HepG2 (cell line): ENCODE results near the gene DCTN2. TPM values are rescaled to one million over a fixed set of nuclear protein-coding genes. Genes with fewer than 3 reads are reported as not detected.

Source experiments
- CAMTA2 ChIP-seq: sonication (generic); formaldehyde crosslinking; IDR thresholded peaks from 2 replicates; pipeline ENCODE4 v1.4.0; 2020; ENCODE audit warnings: mild to moderate bottlenecking, missing genetic modification reagents, borderline replicate concordance
- GABPA ChIP-seq, 2 experiments: IDR thresholded peaks; 2 replicates each; pipeline ENCODE4 v1.6.1; 2011 to 2016; ENCODE audit warnings: low read depth in 2 of 2, low read length in 1 of 2, missing biosample characterization in 1 of 2, missing genetic modification characterization in 1 of 2
- HCFC1 ChIP-seq: fragments of 150-350 bp; IDR thresholded peaks from 2 replicates; pipeline ENCODE4 v1.6.1; 2014; ENCODE audit warnings: low read depth, low read length
- HNRNPH1 ChIP-seq: fragments of 200-400 bp; formaldehyde crosslinking; optimal IDR thresholded peaks from 2 replicates; pipeline ENCODE3; 2017; ENCODE audit warnings: mild to moderate bottlenecking, low read depth, low read length
- HNRNPUL1 ChIP-seq: fragments of 200-400 bp; formaldehyde crosslinking; IDR thresholded peaks from 2 replicates; pipeline ENCODE4 v1.6.1; 2017; ENCODE audit warnings: low read depth, mild to moderate bottlenecking, low read length, moderate library complexity
- MED8 ChIP-seq: sonication (generic); formaldehyde crosslinking; IDR thresholded peaks from 2 replicates; pipeline ENCODE4 v1.8.1; 2023; ENCODE audit warnings: mild to moderate bottlenecking, missing genetic modification reagents; ENCODE audit not compliant: insufficient replicate concordance
- NCOR1 ChIP-seq: fragments of 200-600 bp; sonication (generic); IDR thresholded peaks from 2 replicates; pipeline ENCODE4 v1.7.0; 2017; ENCODE audit warnings: antibody characterized with exemption, low read length, borderline replicate concordance
- NFKB2 ChIP-seq: sonication (generic); formaldehyde crosslinking; IDR thresholded peaks from 2 replicates; pipeline ENCODE4 v1.4.0; 2020; ENCODE audit warnings: missing genetic modification reagents, borderline replicate concordance
- NR0B2 ChIP-seq: sonication (generic); formaldehyde crosslinking; IDR thresholded peaks from 2 replicates; pipeline ENCODE4 v1.4.0; 2020; ENCODE audit warnings: mild to moderate bottlenecking, missing genetic modification reagents
- PRMT3 ChIP-seq: sonication (generic); formaldehyde crosslinking; IDR thresholded peaks from 2 replicates; pipeline ENCODE4 v1.8.1; 2022; ENCODE audit warnings: low read depth, mild to moderate bottlenecking, moderate library complexity, missing genetic modification reagents, borderline replicate concordance
- RELA ChIP-seq: sonication (generic); formaldehyde crosslinking; IDR thresholded peaks from 2 replicates; pipeline ENCODE4 v1.4.0; 2020; ENCODE audit warnings: missing genetic modification reagents
- TAF1 ChIP-seq: sonication (generic); formaldehyde crosslinking; IDR thresholded peaks from 2 replicates; pipeline ENCODE4 v1.4.0; 2020; ENCODE audit warnings: missing genetic modification reagents
- TBL1XR1 ChIP-seq: fragments of 150-350 bp; IDR thresholded peaks from 2 replicates; pipeline ENCODE4 v1.6.1; 2014; ENCODE audit warnings: borderline replicate concordance, low read length; ENCODE audit not compliant: partially characterized antibody
- ZMYM4 ChIP-seq: sonication (generic); formaldehyde crosslinking; IDR thresholded peaks from 2 replicates; pipeline ENCODE4 v1.8.1; 2023; ENCODE audit warnings: mild to moderate bottlenecking, missing genetic modification reagents
- ZNF343 ChIP-seq: sonication (generic); formaldehyde crosslinking; IDR thresholded peaks from 2 replicates; pipeline ENCODE4 v1.4.0; 2020; ENCODE audit warnings: mild to moderate bottlenecking, missing genetic modification reagents
- ZNF496 ChIP-seq: sonication (generic); formaldehyde crosslinking; IDR thresholded peaks from 2 replicates; pipeline ENCODE4 v1.8.1; 2023; ENCODE audit warnings: mild to moderate bottlenecking, moderate library complexity, missing genetic modification reagents; ENCODE audit not compliant: insufficient replicate concordance
- ZNF589 ChIP-seq: sonication (generic); formaldehyde crosslinking; conservative IDR thresholded peaks from 2 replicates; pipeline ENCODE4 v1.8.0; 2022; ENCODE audit warnings: mild to moderate bottlenecking, moderate library complexity, missing genetic modification reagents
- ZNF781 ChIP-seq: sonication (generic); formaldehyde crosslinking; IDR thresholded peaks from 2 replicates; pipeline ENCODE4 v1.5.1; 2020; ENCODE audit warnings: borderline replicate concordance, mild to moderate bottlenecking, missing genetic modification reagents; ENCODE audit errors: not compliant biosample characterization
- polyA plus RNA-seq, 8 experiments: library from polyadenylated mRNA; depleted of rRNA in 3 of 8; stranded (reverse) in 7 of 8; unstranded in 1 of 8; fragments of >200 nt; fragmentation: Illumina TruSeq in 4 of 8; extraction: Trizol in 4 of 8; gene quantifications; 2 replicates each; pipeline versions ENCODE4 v1.2.1 to v1.2.3, GENCODE V29; 2011 to 2016; ENCODE audit warnings: low read depth in 4 of 8, missing spikeins in 1 of 8, mixed read lengths in 1 of 8; ENCODE audit not compliant: insufficient read depth in 1 of 8
- total RNA-seq, 5 experiments: library from RNA; depleted of rRNA; stranded (reverse); fragments of >200 nt; fragmentation: Illumina TruSeq; extraction: Trizol; gene quantifications; 2 replicates each; pipeline ENCODE4 v1.2.3, GENCODE V29; 2016; ENCODE audit warnings: low read depth in 1 of 5
- TF ChIP-seq, protein P1 (sequence below): sonication (generic); formaldehyde crosslinking; IDR thresholded peaks from 2 replicates; pipeline ENCODE4 v1.4.0; 2020; ENCODE audit warnings: mild to moderate bottlenecking, low read depth, missing genetic modification reagents
- TF ChIP-seq, protein P2 (sequence below): sonication (generic); formaldehyde crosslinking; IDR thresholded peaks from 2 replicates; pipeline ENCODE4 v1.8.0; 2022; ENCODE audit warnings: missing genetic modification reagents, mild to moderate bottlenecking, moderate library complexity, borderline replicate concordance
- TF ChIP-seq, protein P3 (sequence below): sonication (generic); formaldehyde crosslinking; IDR thresholded peaks from 2 replicates; pipeline ENCODE4 v1.8.1; 2023; ENCODE audit warnings: mild to moderate bottlenecking, missing genetic modification reagents, borderline replicate concordance

Gene DCTN2
- total and polyA plus RNA-seq, 2 of the 13 experiments (the other 11 are each of a cell fraction or from before 2014, with no cell fraction given), result 72.0 to 77.4 TPM

- TF ChIP-seq ZNF496, result no peak
- no peak for TF ChIP-seq CAMTA2 (CRISPR knock-in tag)
- TF ChIP-seq, protein P1, sequence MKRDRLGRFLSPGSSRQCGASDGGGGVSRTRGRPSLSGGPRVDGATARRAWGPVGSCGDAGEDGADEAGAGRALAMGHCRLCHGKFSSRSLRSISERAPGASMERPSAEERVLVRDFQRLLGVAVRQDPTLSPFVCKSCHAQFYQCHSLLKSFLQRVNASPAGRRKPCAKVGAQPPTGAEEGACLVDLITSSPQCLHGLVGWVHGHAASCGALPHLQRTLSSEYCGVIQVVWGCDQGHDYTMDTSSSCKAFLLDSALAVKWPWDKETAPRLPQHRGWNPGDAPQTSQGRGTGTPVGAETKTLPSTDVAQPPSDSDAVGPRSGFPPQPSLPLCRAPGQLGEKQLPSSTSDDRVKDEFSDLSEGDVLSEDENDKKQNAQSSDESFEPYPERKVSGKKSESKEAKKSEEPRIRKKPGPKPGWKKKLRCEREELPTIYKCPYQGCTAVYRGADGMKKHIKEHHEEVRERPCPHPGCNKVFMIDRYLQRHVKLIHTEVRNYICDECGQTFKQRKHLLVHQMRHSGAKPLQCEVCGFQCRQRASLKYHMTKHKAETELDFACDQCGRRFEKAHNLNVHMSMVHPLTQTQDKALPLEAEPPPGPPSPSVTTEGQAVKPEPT (CRISPR knock-in tag), result no peak
- TF ChIP-seq HNRNPH1, result no peak
- no peak for TF ChIP-seq GABPA (IDR thresholded peaks at IDR 0.05; ENCODE audit: low read depth, low read length)
- TF ChIP-seq GABPA (CRISPR knock-in tag; IDR thresholded peaks at IDR 0.05; ENCODE audit: low read depth), result no peak
- TF ChIP-seq HCFC1, result no peak
- TF ChIP-seq NFKB2 (CRISPR knock-in tag), result no peak
- no peak for TF ChIP-seq ZMYM4 (CRISPR knock-in tag)
- TF ChIP-seq RELA (CRISPR knock-in tag), result no peak
- no peak for TF ChIP-seq ZNF343 (CRISPR knock-in tag)
- no peak for TF ChIP-seq NR0B2 (CRISPR knock-in tag)
- TF ChIP-seq, protein P2, sequence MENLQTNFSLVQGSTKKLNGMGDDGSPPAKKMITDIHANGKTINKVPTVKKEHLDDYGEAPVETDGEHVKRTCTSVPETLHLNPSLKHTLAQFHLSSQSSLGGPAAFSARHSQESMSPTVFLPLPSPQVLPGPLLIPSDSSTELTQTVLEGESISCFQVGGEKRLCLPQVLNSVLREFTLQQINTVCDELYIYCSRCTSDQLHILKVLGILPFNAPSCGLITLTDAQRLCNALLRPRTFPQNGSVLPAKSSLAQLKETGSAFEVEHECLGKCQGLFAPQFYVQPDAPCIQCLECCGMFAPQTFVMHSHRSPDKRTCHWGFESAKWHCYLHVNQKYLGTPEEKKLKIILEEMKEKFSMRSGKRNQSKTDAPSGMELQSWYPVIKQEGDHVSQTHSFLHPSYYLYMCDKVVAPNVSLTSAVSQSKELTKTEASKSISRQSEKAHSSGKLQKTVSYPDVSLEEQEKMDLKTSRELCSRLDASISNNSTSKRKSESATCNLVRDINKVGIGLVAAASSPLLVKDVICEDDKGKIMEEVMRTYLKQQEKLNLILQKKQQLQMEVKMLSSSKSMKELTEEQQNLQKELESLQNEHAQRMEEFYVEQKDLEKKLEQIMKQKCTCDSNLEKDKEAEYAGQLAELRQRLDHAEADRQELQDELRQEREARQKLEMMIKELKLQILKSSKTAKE (CRISPR knock-in tag), result no peak
- TF ChIP-seq PRMT3 (CRISPR knock-in tag), result no peak
- TF ChIP-seq HNRNPUL1, result no peak
- TF ChIP-seq TAF1, result no peak
- TF ChIP-seq MED8, result no peak
- TF ChIP-seq ZNF781 (CRISPR knock-in tag), result no peak
- TF ChIP-seq, protein P3, sequence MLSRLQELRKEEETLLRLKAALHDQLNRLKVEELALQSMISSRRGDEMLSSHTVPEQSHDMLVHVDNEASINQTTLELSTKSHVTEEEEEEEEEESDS, result no peak
- no peak for TF ChIP-seq NCOR1
- no peak for TF ChIP-seq ZNF589 (CRISPR knock-in tag)
- no peak for TF ChIP-seq TBL1XR1
Observed at GRCh38 chr12:57583008-57583831, 36.2 kb upstream of the DCTN2 start (continued).
